SKM-1 (cell line): Measurements from ENCODE around the gene TBC1D20.
"Not testable (repeated sequence)": the region's sequence is repeated elsewhere in the genome, so short reads cannot be mapped to it uniquely, and the experiment has no call there.

Experiments used
- DNase-seq: peaks from one replicate; lab custom pipeline; 2025; ENCODE audit not compliant: unreplicated experiment; lab: John Stamatoyannopoulos, UW

TBC1D20 gene

DNA sequence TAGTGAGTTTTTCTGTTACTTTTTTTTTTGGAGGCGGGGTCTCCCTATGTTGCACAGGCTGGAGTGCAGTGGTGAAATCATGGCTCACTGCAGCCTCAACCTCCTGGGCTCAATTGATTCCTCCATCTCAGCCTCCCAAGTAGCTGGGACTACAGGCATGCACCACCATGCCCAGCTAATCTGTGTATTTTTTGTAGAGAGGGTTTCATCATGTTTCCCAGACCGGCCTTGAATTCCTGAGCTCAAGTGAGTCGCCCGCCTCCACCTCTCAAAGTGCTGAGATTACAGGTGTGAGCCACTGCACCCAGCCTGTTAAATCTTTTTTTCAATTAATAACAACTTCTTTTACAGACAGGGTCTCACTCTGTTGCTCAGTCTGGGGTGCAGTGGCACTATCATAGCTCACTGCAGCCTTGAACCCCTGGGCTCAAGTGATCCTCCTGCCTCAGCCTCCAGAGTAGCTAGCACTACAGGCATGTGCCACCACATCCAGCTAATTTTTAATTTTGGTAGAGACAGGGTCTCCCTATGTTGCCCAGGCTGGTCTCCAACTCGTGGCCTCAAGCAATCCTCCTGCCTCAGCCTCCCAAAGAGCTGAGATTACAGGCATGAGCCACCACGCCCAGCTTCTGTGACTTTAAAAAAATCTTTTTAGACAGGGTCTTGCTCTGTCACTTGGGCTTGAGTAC lies 14.4 kb upstream of the TBC1D20 start:
- DNase-seq, result not testable (repeated sequence)

DNA sequence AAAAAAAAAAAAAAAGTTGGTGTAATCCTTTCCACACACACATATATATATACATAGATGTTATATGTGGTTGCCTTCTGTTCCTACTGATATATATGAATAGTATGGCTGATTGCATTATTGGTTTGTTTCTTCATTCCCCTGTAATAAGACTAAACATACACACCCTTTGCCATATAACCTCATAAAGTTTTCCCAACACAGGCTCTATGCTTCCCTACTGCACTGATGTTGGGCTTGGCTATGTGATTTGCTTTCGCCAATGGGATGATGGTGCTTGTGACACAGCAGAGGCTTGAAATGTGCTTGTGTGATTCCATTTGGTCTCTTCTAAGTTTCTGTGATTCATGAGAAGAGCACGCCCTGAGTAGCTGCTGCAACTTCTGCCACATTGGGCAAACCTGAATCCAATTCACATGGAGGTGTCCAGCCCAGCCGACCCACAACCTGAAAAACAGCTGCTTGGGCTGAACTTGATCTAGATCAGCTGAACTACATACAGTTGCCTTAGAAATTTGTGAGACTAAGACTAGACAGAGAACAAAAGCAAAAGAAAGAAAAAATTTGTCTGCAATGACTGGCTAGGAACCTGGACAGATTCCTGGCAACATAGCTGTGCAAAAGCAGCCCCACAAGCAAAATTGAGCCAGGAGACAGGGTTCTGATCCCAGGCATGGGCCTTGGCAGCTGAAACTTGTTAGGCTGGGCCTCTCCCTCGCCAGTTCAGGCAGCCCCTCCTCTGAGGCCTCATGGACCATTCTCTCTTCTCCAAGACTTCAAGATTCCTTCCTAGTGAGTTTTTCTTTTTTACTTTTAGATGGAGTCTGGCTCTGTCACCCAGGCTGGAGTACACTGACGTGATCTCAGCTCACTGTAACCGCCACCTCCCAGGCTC lies 13.4 kb upstream of the TBC1D20 start:
- no peak for DNase-seq

DNA sequence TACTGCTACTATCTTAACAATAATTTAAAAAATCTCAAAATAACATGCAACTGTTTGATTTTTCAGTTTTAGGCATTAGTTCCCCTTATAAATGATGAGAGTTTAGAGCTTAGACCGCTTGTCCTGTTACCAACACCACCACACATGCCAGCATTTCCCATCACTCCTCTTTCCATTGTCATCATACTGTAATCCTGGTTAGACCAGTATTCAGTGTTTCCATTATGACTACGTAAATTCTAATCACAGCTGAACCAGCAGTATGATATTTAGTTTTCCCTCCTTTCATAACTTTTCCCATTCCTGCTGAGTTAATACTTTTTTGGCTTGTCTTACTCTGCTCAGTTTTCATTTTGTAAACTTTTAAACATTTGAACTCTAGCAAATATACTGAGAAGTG lies 12.2 kb upstream of the TBC1D20 start:
- no peak for DNase-seq

DNA sequence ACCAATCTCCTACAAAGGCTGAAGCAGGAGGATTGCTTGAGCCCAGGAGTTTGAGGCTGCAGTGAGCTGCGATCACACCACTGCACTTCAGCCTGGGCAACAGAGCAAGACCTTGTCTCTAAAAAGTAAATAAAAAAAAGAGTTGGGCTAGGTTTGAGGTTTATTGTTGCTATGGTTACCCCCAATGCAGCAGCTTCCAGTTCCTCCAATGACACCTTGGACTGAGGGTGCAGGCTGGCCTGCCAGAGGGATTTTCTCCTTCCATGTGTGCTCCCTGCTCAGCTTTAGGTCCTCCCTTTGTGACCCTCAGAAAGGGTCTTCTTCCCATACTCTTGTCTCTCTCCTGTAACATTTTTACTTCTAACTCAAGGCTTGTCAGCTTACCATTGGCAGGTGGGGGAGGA lies 10.6 kb upstream of the TBC1D20 start:
- no peak for DNase-seq

DNA sequence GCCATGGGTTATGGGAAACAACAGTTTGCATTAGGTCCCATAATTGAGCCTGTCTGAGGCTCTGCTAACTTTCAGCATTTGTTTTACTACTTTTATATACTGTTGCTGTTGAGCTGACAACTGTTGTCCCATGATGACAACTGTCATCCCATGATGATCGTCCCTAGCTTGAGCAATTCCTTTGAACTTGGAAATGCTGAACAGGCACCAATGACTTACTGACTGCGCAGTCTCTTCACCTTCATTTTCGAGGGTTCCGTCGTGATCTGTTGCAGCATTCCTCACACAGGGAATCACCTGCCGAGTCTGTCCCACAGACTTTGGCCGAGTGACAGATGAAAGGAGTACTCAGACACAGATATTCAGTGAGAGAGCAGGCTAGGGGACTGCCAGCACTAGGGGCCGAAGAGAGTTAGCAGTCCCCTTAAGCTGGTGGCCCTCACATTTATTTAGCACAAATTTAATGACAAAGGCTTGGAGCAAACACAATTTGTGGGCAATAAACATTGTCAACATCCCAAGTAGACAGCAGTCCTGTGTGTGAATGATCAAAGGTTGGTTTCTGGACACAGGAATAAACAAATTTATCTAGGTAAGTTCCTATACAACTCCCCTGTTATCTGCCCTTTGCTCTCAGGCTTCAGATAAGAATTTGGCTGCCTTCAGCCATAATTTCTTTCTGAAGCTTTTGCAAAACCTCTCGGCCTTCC lies 10.0 kb upstream of the TBC1D20 start:
- no peak for DNase-seq

DNA sequence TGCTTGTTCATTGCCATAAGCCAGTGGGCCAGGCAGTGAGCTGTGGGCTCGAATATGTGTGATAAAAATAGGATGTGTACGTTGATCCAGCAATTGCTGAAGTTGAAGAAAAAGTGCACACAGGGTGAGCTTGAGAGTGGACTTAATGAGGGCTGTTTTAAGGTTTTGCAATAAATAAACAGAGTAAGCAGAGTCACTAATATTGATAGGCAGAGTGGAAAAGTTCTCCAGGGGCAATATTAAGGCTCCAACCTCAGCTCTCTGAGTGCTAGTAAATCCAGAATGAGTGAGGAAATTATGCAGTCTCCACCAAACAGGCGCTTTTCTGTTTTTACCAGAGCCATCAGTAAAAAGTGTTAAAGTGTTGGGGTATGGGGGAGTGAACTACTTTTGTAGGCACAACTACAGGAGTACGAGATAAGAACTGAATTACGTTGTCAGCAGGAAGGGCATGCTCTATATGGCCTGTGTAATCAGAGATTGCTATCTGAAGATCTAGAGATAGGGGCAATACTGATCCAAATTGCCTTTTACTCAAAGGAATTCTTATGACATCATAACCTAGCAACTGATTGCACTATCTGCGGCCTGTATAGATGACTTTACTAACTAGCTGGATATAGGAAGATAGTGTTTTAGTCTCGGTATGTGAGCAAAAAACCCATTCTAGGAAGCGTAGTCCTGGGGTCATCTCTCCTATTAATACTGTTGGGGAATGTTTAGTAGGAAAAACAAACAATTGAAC lies 7.6 kb upstream of the TBC1D20 start:
- DNase-seq, result no peak

DNA sequence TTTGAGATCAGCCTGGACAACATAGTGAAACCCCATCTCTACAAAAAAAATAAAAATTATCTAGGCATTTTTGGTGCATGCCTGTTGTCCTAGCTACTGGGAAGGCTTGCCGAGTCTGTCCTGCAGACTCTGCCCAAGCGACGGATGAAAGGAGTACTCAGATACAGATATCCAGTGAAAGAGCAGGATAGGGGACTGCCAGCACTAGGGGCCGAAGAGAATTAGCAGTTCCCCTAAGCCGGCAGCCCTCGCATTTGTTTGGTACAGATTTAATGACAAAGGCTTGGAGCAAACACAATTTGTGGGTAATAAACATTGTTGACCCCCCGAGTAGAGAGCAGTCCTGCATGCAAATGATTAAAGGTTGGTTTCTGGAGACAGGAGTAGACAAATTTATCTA lies 5.4 kb upstream of the TBC1D20 start:
- no peak for DNase-seq

DNA sequence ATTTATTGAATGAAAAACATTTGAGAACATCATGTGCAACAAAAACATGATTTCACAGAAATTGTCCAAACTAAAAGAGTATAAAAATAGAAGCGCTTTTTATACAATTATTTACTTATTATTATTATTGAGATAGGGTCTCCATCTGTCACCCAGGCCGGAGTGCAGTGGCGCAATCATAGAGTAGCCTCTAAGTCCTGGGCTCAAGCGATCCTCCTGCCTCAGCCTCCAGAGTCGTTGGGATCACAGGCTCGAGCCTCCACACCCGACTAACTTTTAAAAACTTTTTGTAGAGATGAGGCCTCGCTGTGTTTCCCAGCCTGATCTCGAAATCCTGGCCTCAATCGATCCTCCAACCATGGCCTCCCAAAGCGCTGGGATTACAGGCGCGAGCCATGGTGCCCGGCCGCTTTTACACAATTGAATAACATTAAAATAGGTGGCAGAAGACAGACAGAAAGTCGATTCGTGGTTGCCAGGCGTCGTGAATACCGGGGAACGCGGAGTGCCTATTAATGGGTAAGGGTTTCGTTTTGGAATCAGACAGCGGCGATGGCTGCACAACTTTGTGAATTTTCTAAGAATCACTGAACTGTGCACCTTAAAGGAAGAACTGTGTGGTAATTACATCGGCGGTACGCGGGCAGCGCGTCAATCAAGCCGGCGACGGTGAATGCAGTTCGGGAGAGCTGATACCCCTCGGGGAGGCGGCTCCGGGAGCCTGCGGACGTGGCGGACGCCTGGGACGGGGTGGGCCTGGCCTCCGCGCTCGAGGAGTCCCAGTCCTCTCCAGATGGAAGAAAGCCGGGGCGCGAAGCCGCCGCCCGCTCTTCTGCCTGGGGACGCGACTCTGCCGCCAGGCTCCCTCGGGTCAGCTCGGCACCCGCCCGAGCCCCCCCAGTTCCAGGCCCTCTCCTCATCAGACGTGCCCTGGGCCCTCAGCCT lies 807 bp downstream of the TBC1D20 start:
- no peak for DNase-seq

DNA sequence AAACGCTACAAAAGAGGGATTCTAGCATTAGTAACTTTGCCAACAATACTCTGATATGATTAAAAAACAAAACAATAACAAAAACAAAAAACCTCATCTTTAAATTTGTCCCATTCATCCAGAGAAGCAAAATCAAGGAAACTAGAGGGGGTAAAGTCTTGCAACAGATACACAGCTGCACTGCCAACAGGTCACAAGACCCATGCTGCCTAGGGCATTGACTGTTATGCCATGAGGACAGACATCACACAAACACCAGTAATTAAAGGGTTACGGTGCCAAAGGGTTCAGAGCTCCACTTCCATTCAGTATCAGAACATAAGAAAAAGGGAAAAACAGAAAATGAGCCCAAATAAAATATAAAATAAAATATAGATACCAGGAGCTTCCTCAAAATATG lies 1.6 kb downstream of the TBC1D20 start:
- DNase-seq, result no peak

DNA sequence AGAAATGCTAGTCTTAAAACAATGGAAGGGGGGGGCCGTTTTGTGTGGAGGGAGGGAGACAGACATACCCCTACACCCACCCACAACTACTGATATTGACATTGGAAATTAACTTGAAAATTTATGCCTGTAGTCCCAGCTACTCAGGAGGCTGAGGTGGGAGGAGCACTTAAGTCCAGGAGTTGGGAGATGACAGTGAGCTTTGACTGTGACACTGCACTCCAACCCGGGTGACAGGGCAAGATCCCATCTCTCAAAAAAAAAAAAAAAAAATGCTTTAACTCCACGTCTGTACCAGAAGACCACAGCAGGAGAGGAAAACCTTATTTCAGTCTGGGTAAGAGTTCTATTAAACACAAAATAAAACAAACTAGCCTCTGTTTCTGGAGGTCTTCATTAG lies 2.2 kb downstream of the TBC1D20 start:
- no peak for DNase-seq

DNA sequence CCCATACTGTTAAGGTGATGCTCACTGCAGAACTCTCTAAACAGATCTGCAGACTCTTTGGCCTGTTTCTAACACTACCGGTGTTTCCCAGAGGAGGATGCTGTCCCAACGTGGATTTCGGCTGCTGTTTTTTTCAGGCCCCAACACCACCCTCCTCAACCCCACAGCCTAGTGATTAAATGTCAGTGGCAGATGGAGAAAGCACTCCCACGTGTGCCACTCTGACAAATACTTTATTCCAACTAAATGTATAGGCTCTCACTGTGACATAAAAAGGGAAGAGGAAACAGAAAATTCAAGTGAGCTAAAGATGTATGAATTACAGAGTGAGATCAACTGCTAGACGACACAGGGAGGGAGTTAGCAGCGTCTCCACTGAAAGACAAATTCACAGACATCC lies 3.6 kb downstream of the TBC1D20 start:
- no peak for DNase-seq

DNA sequence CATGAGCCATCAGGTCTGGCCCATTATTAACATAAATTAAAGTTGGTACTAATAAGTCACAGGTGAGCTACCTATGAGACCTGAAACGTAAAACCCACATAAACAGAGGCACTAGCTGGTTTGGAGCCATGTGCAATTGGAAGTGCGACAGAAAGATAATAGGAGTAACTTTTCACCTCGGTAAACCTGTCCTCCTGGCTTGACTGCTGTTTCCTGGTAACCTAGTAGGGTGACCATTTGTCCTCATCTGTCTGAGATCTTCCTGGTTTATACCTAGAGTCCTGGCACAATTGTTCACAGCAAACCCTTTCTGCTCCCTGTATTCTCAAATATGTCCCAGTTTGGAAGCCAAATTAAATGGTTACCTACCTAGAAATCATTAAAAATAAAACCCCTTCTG lies 7.4 kb downstream of the TBC1D20 start:
- DNase-seq, result no peak

DNA sequence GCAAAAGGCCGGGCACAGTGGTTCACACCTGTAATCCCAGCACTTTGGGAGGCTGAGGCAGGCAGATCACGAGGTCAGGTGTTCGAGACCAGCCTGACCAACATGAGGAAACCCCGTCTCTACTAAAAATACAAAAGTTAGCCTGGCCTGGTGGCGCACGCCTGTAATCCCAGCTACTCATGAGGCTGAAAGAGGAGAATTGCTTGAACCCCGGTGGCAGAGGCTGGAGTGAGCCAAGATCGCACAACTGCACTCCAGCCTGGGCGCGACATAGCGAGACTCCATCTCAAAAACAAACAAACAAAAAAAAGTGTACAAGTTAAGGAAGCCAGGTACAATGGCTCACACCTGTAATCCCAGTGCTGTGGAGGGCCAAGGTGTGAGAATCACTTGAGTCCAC lies 10.3 kb downstream of the TBC1D20 start:
- DNase-seq, result not testable (repeated sequence)

DNA sequence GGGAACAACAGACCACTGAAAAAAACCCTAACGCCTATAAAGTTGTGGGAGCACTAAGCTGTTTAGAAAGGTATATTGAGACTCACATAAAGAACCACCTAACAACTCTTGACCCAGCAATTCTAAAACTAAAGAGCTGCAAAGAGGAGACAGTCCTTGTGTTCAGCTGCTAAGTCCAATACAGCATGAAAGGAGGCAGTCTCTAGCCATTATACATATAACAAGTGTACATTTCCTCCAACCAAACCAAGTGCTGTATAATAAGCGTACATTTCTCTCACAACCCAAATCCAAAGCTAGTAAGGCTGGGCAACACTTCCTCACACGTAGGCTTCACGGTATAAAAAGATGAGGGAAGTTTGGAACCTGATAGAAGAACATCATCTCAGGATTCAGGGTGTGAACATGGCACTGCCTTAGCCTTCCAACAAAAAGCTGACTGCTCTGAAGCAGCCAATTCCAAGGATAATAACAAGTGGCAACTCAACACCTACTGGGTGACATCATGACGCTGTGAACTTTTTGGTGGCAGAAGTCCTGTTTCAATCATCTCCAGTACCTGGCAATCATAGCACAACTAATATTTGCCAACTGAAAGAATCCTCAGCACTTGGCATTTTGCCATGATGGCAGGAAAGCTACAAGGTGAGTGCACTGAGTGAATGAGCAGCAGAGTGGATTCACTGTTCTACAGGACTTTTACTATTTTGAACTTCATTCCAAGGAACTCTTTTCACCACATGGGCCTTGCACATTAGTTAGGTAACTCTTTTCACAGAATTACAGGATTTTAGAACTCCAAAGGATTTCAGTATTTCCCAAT lies 16.6 kb downstream of the TBC1D20 start:
- DNase-seq, result no peak

DNA sequence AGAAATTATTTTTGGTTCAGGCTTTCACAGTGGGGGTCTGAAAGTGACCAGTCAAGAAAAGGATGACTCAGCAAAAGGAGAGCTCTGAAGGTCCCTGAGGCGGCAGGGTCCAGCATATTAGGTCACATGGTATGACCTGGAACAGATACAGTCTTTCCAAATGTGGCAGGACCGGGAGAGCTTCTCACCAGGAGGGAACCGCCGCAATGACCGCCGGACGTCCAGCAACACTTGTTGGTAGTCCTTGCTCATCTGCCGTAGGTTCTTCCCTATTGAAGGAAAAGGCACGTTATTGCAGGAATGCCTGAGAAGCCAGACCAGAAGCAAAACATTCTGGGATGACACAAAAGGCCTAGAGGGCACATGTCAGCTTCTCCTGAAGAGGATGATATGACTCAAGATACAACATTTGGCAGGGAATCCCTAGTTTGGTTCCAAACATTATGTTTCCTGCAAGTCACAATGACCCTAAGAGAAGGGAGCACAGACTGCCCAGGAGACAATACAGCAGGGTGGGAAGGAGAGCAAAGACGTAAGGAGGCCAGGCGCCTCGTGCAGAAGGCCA lies 17.4 kb downstream of the TBC1D20 start:
- no peak for DNase-seq

DNA sequence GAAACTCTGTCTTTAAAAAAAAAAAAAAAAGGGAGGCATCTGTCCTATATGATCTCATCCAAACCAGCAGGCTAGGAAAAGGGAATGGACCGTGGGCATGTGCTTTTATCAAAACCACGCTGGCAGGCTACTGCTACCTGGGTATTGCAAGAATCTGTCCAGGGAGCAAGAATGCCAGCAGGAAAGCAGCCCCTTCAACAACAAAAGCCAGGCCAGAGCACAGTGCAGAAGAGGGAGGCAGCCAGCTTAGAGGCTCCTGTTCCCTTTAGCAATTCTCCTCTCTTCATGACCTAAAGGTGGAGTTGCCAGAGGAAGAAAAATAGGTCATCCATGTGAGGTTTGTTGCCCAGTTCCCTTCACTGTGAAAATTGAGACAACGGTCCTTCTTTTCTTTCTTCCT lies 18.2 kb downstream of the TBC1D20 start:
- no peak for DNase-seq

DNA sequence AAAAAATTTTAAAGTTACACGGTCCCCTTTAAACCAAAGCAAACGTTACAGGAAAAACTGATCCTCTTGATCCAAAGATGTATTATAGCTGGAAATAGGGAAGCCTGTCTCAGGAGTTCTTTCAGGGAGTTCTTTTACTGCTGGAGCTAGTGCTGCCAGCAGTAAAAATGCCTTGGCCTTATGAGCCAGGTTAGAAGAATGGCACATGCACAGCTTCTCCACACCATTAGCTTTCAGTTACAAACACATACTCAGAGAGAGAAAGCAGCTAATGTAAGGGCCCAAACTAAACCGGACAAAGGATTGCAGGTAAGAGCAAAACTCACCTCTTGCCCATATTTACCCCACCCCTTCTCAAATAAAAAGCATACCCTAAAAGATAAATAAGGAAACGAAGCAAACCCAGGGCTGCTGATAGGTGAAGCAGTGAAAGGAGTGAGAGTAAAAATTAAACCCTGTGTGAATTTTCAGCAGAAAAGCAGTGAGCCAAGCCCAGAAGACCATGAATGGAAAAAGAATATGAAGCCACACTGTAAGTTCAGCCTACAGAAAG lies 19.0 kb downstream of the TBC1D20 start:
- no peak for DNase-seq

DNA sequence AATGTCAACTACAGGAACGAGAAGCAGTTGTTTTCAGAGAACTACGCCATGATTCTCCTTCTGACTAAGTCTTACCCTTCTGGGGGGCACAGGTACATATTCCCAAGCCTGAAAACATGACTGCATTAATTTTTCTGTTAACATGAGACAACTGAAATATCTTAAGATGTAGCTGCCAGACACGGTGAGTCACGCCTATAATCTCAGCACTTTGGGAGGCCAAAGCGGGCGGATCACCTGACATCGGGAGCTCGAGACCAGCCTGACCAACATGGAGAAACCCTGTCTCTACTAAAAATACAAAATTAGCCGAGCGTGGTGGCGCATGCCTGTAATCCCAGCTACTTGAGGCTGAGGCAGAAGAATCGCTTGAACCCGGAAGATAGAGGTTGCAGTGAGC lies 21.7 kb downstream of the TBC1D20 start:
- DNase-seq, result no peak

DNA sequence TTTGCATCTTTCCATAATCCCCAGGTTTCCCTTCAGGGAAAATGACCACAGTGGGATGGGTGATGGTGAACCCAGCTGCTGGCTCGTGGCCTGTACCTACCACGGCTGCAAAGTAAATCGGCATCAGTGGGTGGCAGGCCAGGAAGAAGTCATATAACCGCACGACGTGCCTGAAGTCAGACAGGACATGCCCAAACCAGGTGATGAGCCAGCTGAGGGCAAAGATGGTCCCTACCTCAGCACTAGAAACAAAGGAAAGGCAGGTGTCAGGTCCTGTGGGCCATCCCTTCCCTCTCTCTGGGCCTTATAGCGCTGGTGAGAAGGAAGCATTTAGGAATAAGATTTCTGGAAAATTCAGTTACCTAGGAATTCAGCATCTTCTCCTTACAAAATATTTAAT lies 22.2 kb downstream of the TBC1D20 start:
- no peak for DNase-seq
